ENCODE measurements around the gene RPS6KA2. TPM values are rescaled to one million over a fixed set of nuclear protein-coding genes. Genes with fewer than 3 reads are reported as not detected.
"Not testable (repeated sequence)": the region's sequence is repeated elsewhere in the genome, so short reads cannot be mapped to it uniquely, and the experiment has no call there.

Gene RPS6KA2
- total RNA-seq, 1 experiment from 2014 or later: 4.6 TPM

GRCh38 chr6:166530211-166531095, 96.6 kb downstream of the RPS6KA2 start:
- no peak for DNase-seq (ENCODE audit: low spot score)

GRCh38 chr6:166529586-166529985, 97.5 kb downstream of the RPS6KA2 start:
- DNase-seq (ENCODE audit: low spot score): no peak

DNA sequence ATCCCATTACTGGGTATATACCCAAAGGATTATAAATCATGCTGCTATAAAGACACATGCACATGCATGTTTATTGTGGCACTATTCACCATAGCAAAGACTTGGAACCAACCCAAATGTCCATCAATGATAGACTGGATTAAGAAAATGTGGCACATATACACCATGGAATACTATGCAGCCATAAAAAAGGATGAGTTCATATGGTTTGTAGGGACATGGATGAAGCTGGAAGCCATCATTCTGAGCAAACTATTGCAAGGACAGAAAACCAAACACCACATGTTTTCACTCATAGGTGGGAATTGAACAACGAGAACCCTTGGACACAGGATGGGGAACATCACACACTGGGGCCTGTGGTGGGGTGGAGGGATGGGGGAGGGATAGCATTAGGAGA, 98.0 kb downstream of the RPS6KA2 start:
- not testable (repeated sequence) for DNase-seq (ENCODE audit: low spot score)

DNA sequence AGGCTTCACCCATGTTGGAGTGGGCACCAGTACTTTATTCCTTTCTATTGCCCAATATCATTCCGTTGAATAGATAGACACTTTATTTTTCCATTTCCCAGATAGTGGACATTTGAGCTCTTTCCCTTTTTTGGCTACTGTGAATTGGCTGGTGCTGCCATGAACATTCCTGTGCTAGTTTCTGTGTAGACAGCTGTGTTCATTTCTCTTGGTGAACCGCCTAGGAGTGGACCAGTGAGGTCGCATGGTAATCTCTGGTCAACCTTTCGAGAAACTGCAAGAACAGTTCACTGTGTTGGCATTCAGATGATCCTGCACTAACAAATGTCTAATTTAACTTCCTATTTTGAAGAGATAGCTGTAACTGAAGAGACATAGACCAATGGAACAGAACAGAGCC, 99.2 kb downstream of the RPS6KA2 start:
- no peak for DNase-seq (ENCODE audit: low spot score)

- no peak for DNase-seq (ENCODE audit: low spot score)
Observed at GRCh38 chr6:166526937-166527336, 100.1 kb downstream of the RPS6KA2 start.

DNA sequence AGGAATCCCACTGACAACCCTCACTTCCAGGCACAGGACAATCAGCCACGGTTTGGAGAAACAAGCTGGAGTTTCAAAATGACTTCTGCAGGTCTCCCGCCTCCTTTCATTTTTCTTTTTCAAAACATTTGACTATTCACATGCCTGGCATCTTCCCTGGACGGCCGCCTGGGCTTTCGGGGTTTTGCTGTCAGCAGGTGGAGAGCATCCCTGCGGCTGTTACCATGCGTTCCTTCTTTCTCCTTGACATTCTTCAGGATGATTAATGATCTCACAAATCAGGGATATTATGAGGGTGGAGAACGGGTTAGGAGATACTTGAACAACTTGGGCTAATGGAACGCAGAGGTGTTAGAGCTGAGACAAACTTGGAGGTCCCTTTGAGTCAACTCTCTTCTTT, 101.5 kb downstream of the RPS6KA2 start:
- no peak for DNase-seq (ENCODE audit: low spot score)

- no peak for DNase-seq (ENCODE audit: low spot score)
Observed at GRCh38 chr6:166523782-166524559, 103.1 kb downstream of the RPS6KA2 start.

DNA sequence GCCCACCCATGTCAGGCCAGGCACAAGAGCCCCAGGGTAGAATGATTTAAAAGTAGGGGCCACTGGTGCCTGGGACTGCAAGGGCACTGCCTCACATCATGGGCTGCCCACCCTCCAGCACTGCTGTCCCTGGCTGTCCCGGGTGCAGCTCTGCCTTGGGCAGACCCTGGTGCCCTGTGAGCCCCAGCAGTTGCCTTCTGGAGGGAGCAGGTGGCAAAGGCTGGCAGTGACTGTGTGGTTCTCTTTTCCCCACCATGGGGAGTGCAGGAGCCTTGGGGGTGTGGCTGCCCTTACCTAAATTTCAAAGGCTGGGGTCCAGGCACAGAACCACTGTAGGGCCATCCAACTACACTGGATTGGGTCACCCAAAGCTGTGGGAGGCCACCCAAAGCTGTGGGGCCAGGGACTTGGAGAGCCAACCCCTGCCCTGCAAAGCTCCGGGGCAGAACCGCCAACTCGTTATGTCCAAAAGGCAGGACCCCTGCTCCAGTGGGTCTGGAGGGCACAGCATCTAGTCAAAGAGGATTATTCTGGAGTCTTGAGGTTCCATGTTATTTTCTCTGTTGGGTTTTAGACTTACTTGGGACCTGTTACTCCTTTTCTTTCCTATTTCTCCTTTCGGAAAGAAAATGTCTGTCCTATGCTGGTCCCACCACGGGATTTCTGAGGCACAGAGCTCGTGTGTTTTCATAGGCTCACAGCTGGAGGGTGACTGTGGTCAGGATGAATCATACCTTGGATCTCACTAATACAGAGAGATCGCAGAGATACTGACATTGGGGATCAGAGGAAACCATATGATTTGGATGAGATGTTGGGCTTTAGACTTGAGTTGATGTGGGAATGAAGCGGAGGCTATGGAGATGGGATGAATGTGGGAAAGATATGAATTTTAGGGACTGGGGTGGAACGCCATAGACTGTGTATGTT, 105.9 kb downstream of the RPS6KA2 start:
- no peak for DNase-seq (ENCODE audit: low spot score)

- no peak for DNase-seq (ENCODE audit: low spot score)
Observed at GRCh38 chr6:166516251-166516884, 110.7 kb downstream of the RPS6KA2 start.

GRCh38 chr6:166515072-166515810, 111.8 kb downstream of the RPS6KA2 start:
- peak; percentile 47 for DNase-seq (ENCODE audit: low spot score)

DNA sequence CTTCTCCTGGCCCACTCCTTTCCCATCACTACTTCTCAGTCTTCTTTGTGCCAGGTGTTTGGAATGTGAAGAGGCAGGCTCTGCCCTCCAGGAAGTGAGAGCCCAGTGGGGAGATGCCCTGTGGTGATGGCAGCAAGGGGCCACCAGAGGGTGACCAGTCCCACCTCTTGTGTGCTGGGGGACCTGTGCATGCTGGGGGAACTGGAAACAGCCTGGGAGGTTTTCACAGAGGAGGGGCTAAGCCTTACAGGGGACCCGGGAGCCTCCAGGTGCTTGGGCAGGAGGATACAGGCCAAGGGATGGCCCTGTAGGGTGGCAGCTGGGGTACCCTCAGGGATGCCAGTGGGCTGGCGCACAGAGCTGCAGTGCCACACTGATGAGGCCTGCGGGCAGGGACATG, 112.9 kb downstream of the RPS6KA2 start:
- no peak for DNase-seq (ENCODE audit: low spot score)

DNA sequence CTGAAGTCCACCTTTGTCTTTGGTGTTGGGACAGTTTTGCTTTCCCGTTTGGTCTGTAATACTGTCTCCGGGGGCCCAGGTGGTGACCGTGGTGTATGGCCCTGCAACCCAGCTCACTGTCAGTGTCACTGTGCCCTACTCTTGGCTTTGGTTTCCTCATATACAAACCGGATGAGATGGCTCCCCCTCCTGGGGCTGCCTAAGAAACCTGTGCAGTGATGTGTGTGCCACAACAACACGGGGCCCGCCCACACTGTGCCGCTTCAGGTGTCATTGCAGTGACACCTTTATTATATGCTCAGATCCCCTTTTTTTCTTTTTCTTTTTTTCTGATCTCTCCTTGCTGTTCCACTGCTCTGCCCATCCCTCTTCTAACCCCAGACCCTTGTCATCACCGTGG, 114.5 kb downstream of the RPS6KA2 start:
- DNase-seq (ENCODE audit: low spot score): no peak

GRCh38 chr6:166511316-166511715, 115.7 kb downstream of the RPS6KA2 start:
- no peak for DNase-seq (ENCODE audit: low spot score)

DNA sequence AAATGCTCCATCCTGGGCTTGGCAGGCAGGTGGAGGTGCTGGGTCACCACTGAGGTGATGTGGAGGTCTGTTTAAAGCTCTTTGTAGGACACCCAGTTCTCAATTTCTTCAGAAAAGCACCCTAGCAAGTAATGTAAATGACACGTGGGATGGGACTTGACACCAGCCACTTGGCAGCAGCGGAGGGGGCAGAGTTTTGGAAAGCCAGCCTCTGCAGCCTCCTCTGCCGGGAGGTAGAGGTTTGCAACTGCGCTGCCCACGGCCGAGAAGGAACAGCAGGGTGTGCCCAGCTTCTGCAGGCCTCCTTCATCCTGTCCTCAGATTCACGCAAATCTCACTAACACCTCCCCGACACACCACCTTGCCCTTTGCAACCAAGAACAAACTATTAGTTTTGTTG, 117.9 kb downstream of the RPS6KA2 start:
- DNase-seq (ENCODE audit: low spot score): no peak

- no peak for DNase-seq (ENCODE audit: low spot score)
Observed at GRCh38 chr6:166508726-166509125, 118.3 kb downstream of the RPS6KA2 start.

DNA sequence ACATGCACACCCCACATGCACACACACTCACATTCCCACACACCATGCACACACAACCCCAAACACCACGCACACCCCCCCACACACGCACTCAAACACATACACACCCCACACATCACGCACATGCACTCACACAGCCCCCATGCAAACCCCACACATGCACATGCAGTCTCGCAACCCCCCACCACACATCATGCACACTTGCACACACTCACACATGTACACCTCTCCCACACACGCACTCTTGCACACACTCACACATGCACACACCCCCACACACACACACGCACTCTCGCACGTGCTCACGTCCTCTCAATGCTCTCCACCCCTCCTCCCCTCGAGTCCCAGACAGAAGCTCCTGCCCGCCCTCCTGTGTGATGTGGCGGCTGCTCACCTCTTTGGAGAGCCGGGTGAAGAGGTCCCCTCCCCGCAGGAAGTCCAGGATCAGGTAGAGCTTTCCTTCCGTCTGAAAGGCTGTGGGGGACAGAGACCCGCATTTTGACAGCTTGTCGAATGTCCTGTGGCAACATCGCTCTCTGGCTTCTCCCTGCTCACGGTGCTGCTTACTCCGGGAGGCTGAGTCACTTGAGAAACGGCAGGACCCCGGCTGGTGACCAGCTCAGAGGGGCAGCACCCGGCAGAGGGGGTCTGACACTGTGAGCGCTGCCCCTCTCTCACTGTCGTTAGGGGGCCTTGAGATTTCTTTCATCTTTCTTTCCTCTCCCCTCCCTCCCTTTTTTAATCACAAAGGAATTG, 119.1 kb downstream of the RPS6KA2 start:
- DNase-seq (ENCODE audit: low spot score): no peak

DNA sequence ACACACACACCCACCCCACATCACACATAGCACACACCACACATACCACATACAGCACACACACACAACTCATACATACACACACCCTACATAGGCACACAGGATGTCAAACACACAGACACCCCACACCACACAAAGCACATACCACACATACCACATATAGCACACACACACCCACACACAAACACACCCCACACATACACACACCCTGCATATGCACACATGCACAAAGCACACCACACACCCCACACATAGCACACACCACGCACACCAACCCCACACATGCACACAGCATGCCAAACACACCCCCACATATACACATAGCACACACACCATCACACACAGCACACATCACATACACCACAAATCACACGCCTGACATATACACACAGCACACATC, 119.7 kb downstream of the RPS6KA2 start:
- no peak for DNase-seq (ENCODE audit: low spot score)

GRCh38 chr6:166505133-166505905, 121.7 kb downstream of the RPS6KA2 start:
- no peak for DNase-seq (ENCODE audit: low spot score)

DNA sequence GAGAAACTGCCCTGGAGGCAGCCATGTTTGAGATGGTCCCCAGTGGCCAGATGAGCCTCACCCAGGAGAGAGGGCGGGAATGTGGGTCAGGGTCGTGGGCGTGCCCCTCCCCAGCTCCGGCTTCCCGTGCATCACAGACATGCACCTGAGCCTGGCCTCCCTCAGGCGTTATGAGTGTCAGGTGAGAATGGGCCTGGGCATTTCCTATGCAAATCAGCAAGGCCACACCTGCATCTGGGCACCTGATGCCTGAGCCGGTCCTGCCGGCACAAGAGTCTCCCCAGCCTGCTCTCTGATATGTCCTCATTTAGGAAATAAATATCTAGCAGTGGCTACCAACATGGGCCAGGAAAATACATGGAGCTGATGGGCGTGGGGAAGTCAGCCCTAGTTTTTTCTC, 123.0 kb downstream of the RPS6KA2 start:
- no peak for DNase-seq (ENCODE audit: low spot score)

All from H4 (cell line).